Neutrophil (primary cell): ENCODE results near the gene PRKCE.

ENCODE experiments used
- H3K27ac ChIP-seq: fragments of 200-600 bp; sonication (generic); 2 replicates; pipeline ENCODE4 v1.5.1; 2016; ENCODE audit warnings: mild to moderate bottlenecking, moderate library complexity
- H3K27me3 ChIP-seq: fragments of 200-600 bp; sonication (generic); 2 replicates; pipeline ENCODE4 v1.6.0; 2016; ENCODE audit warnings: mild to moderate bottlenecking
- H3K36me3 ChIP-seq: fragments of 200-600 bp; sonication (generic); 2 replicates; pipeline ENCODE4 v1.5.1; 2017
- H3K4me1 ChIP-seq, 2 experiments: fragments of 200-600 bp in 1 of 2; sonication (generic) in 1 of 2; 1 replicate in 1 of 2; 2 replicates in 1 of 2; pipeline versions ENCODE4 v1.5.1 to v1.6.1; 2013 to 2016; ENCODE audit warnings: low read depth in 1 of 2, low read length in 1 of 2, mild to moderate bottlenecking in 1 of 2, moderate library complexity in 1 of 2; ENCODE audit not compliant: control insufficient read depth in 1 of 2, insufficient read depth in 1 of 2
- H3K4me3 ChIP-seq, 2 experiments: fragments of 200-600 bp in 1 of 2; sonication (generic) in 1 of 2; 1 replicate in 1 of 2; 2 replicates in 1 of 2; pipeline ENCODE4 v1.5.1; 2013 to 2016; ENCODE audit warnings: low read depth in 1 of 2, low read length in 1 of 2, mild to moderate bottlenecking in 1 of 2, moderate library complexity in 1 of 2
- H3K9me3 ChIP-seq: fragments of 200-600 bp; sonication (generic); 2 replicates; pipeline ENCODE4 v1.5.1; 2016
- CTCF ChIP-seq: fragments of 200-600 bp; sonication (generic); IDR thresholded peaks from 2 replicates; pipeline ENCODE4 v1.5.1; 2016; ENCODE audit warnings: antibody characterized with exemption

Gene PRKCE

GRCh38 chr2:46020416-46020815 lies 368.9 kb downstream of the PRKCE start:
- H3K4me1 ChIP-seq, result peaks cover 4% of the 10 kb centered on the region in 2 experiments
- no peak for TF ChIP-seq CTCF
- H3K36me3 ChIP-seq, result no peaks in the 10 kb centered on the region
- no peak overlapping the region for H3K27ac ChIP-seq
- no peaks in the 10 kb centered on the region for H3K27me3 ChIP-seq
- H3K9me3 ChIP-seq, result no peaks in the 10 kb centered on the region
- H3K4me3 ChIP-seq, result no peak overlapping the region

GRCh38 chr2:46023165-46023854 lies 371.8 kb downstream of the PRKCE start:
- Histone ChIP-seq H3K27ac (no peak overlapping the region), H3K27me3 (no peaks in the 10 kb centered on the region), H3K36me3 (no peaks in the 10 kb centered on the region), H3K4me3 (no peak overlapping the region), H3K9me3 (no peaks in the 10 kb centered on the region), H3K4me1 (no peaks in the 10 kb centered on the region)
- TF ChIP-seq CTCF, result no peak

GRCh38 chr2:46024146-46024779 lies 372.8 kb downstream of the PRKCE start:
- no peaks in the 10 kb centered on the region for H3K4me1 ChIP-seq
- H3K4me3 ChIP-seq, result no peak overlapping the region
- no peaks in the 10 kb centered on the region for H3K27me3 ChIP-seq
- no peak overlapping the region for H3K27ac ChIP-seq
- TF ChIP-seq CTCF, result no peak
- H3K9me3 ChIP-seq, result no peaks in the 10 kb centered on the region
- no peaks in the 10 kb centered on the region for H3K36me3 ChIP-seq

- Histone ChIP-seq H3K9me3 (no peaks in the 10 kb centered on the region), H3K4me3 (no peak overlapping the region), H3K36me3 (no peaks in the 10 kb centered on the region), H3K27ac (no peak overlapping the region), H3K27me3 (no peaks in the 10 kb centered on the region), H3K4me1 (no peaks in the 10 kb centered on the region)
- TF ChIP-seq CTCF, result no peak
Observed at GRCh38 chr2:46025081-46025480, 373.6 kb downstream of the PRKCE start.

- TF ChIP-seq CTCF, result no peak
- Histone ChIP-seq H3K4me1 (no peaks in the 10 kb centered on the region), H3K27me3 (no peaks in the 10 kb centered on the region), H3K27ac (no peak overlapping the region), H3K9me3 (no peaks in the 10 kb centered on the region), H3K4me3 (no peak overlapping the region), H3K36me3 (no peaks in the 10 kb centered on the region)
Observed at GRCh38 chr2:46025676-46026075, 374.2 kb downstream of the PRKCE start.
